GM19468 (cell line): Measurements from ENCODE around the gene TMEM132C.

Source experiments
- ATAC-seq: cut with Tn5 transposase; IDR thresholded peaks from one replicate; pipeline ENCODE4 v1.9.1; 2021; ENCODE audit warnings: mild to moderate bottlenecking, moderate library complexity, moderate number of reproducible peaks; ENCODE audit not compliant: unreplicated experiment; ENCODE audit errors: extremely low read depth

Gene TMEM132C

GRCh38 chr12:128685903-128686475 lies 419.0 kb downstream of the TMEM132C start:
- no peak for ATAC-seq

GRCh38 chr12:128687851-128688250 lies 420.9 kb downstream of the TMEM132C start:
- no peak for ATAC-seq

GRCh38 chr12:128690641-128691040 lies 423.7 kb downstream of the TMEM132C start:
- ATAC-seq, result no peak

GRCh38 chr12:128693115-128693514 lies 426.1 kb downstream of the TMEM132C start:
- no peak for ATAC-seq

GRCh38 chr12:128693771-128694170 lies 426.8 kb downstream of the TMEM132C start:
- ATAC-seq, result no peak

- no peak for ATAC-seq
Observed at GRCh38 chr12:128694445-128694844, 427.5 kb downstream of the TMEM132C start.

- no peak for ATAC-seq
Observed at GRCh38 chr12:128695697-128696096, 428.7 kb downstream of the TMEM132C start.

GRCh38 chr12:128698301-128698972 lies 431.5 kb downstream of the TMEM132C start:
- no peak for ATAC-seq

GRCh38 chr12:128699106-128699505 lies 432.1 kb downstream of the TMEM132C start:
- ATAC-seq, result no peak

GRCh38 chr12:128702371-128702770 lies 435.4 kb downstream of the TMEM132C start:
- ATAC-seq, result no peak

GRCh38 chr12:128705140-128705539 lies 438.2 kb downstream of the TMEM132C start:
- ATAC-seq, result no peak

- no peak for ATAC-seq
Observed at GRCh38 chr12:128707488-128707887, 440.5 kb downstream of the TMEM132C start.

- no peak for ATAC-seq
Observed at GRCh38 chr12:128708789-128709188, 441.8 kb downstream of the TMEM132C start.

- no peak for ATAC-seq
Observed at GRCh38 chr12:128709660-128710059, 442.7 kb downstream of the TMEM132C start.

- ATAC-seq, result no peak
Observed at GRCh38 chr12:128711486-128711885, 444.5 kb downstream of the TMEM132C start.

GRCh38 chr12:128712622-128713021 lies 445.7 kb downstream of the TMEM132C start:
- ATAC-seq, result no peak

- no peak for ATAC-seq
Observed at GRCh38 chr12:128715485-128715884, 448.5 kb downstream of the TMEM132C start.

GRCh38 chr12:128724468-128725046 lies 457.6 kb downstream of the TMEM132C start:
- no peak for ATAC-seq

- no peak for ATAC-seq
Observed at GRCh38 chr12:128726886-128727285, 459.9 kb downstream of the TMEM132C start.

- ATAC-seq, result no peak
Observed at GRCh38 chr12:128727461-128727860, 460.5 kb downstream of the TMEM132C start.

- ATAC-seq, result no peak
Observed at GRCh38 chr12:128727999-128728398, 461.0 kb downstream of the TMEM132C start.
